HepG2 (cell line): Measurements from ENCODE around the gene NEMF. TPM values are rescaled to one million over a fixed set of nuclear protein-coding genes. Genes with fewer than 3 reads are reported as not detected.

Experiments
- ATAC-seq: fragments of 200-7000 bp; cut with Tn5 transposase; 3 replicates; pipeline ENCODE4 v1.9.1; 2020; ENCODE audit warnings: mild to moderate bottlenecking, moderate library complexity
- BruUV-seq: library from RNA; stranded (reverse); fragments of 400-500 nt; replicated peaks from 2 replicates; lab custom pipeline; 2021; lab: Mats Ljungman, UMichigan
- CTCF ChIA-PET: fragments of 300-600 bp; formaldehyde crosslinking; extraction: SDS; loops from one replicate; lab custom pipeline; 2021; ENCODE audit warnings: low total read pairs, inconsistent platforms, low intra/inter-chr PET ratio; lab: Yijun Ruan, JAX
- POLR2A ChIA-PET: fragments of 350-600 bp; sonication (Branson Sonifier 250); formaldehyde crosslinking; loops from one replicate; lab custom pipeline; 2020; ENCODE audit warnings: antibody characterized with exemption, inconsistent platforms; lab: Yijun Ruan, JAX
- DNase-seq: peaks from one replicate; pipeline ENCODE4 v3.0.0-alpha.2; 2015; ENCODE audit warnings: low spot score
- FAIRE-seq: peaks from 3 replicates; lab custom pipeline; 2011; peaks lifted over from hg19 to GRCh38; lab: Jason Lieb, UNC
- H2AFZ ChIP-seq: one replicate; pipeline ENCODE4 v1.6.1; 2011; ENCODE audit warnings: low read length, inconsistent platforms
- H3K27ac ChIP-seq: fragments of 300-600 bp; 3 replicates; pipeline ENCODE4 v1.8.0; 2011; ENCODE audit warnings: mixed run types, mild to moderate bottlenecking, mixed read lengths, low read length, inconsistent platforms; ENCODE audit not compliant: insufficient read depth; ENCODE audit errors: extremely low read length
- H3K27me3 ChIP-seq, 2 experiments: fragments of 200-600 bp in 1 of 2; 2 replicates in 1 of 2; 3 replicates in 1 of 2; pipeline versions ENCODE4 v1.6.0 to v1.8.0; 2011; ENCODE audit warnings: low read length in 2 of 2, mild to moderate bottlenecking in 2 of 2, moderate library complexity in 2 of 2, inconsistent platforms in 1 of 2; ENCODE audit not compliant: insufficient read depth in 2 of 2, control insufficient read depth in 1 of 2
- H3K36me3 ChIP-seq, 2 experiments: fragments of 200-600 bp in 1 of 2; replicated peaks in 1 of 2; 2 replicates in 1 of 2; 3 replicates in 1 of 2; pipeline versions ENCODE4 v1.5.1 to v1.8.0; 2011; ENCODE audit warnings: low read length in 2 of 2, inconsistent platforms in 1 of 2; ENCODE audit not compliant: insufficient read depth in 2 of 2, control insufficient read depth in 1 of 2
- H3K4me1 ChIP-seq: 2 replicates; pipeline ENCODE4 v1.5.1; 2012; ENCODE audit warnings: low read length, inconsistent platforms; ENCODE audit not compliant: insufficient read depth
- H3K4me2 ChIP-seq: 2 replicates; pipeline ENCODE4 v1.6.0; 2011; ENCODE audit warnings: low read depth, low read length, inconsistent platforms
- H3K4me3 ChIP-seq, 3 experiments: fragments of 200-600 bp in 1 of 3; sonication (generic), shearing (Covaris generic) in 1 of 3; replicated peaks in 1 of 3; 2 replicates each; pipeline ENCODE4 v1.5.1; 2011 to 2016; ENCODE audit warnings: low read length in 3 of 3, inconsistent platforms in 2 of 3, low read depth in 2 of 3, mild to moderate bottlenecking in 2 of 3, control low read depth in 1 of 3, mixed read lengths in 1 of 3; ENCODE audit not compliant: insufficient read depth in 1 of 3
- H3K79me2 ChIP-seq: one replicate; pipeline ENCODE4 v1.6.1; 2011; ENCODE audit warnings: low read length, inconsistent platforms; ENCODE audit not compliant: insufficient read depth
- H3K9ac ChIP-seq: 2 replicates; pipeline ENCODE4 v1.6.0; 2011; ENCODE audit warnings: mild to moderate bottlenecking, low read depth, low read length, inconsistent platforms; ENCODE audit not compliant: insufficient read depth
- H3K9me3 ChIP-seq: 2 replicates; pipeline ENCODE4 v1.5.1; 2012; ENCODE audit warnings: mild to moderate bottlenecking, low read length
- H4K20me1 ChIP-seq: 2 replicates; pipeline ENCODE4 v1.6.0; 2011; ENCODE audit warnings: inconsistent platforms, mild to moderate bottlenecking, low read length, moderate library complexity; ENCODE audit not compliant: insufficient read depth
- ETV5 ChIP-seq: IDR thresholded peaks from 2 replicates; pipeline ENCODE4 v1.6.1; 2018; ENCODE audit warnings: missing biosample characterization, missing genetic modification reagents, inconsistent platforms, borderline replicate concordance
- IKZF5 ChIP-seq: IDR thresholded peaks from 2 replicates; pipeline ENCODE4 v1.6.1; 2018; ENCODE audit warnings: missing genetic modification reagents, mild to moderate bottlenecking, missing compliant biosample characterization
- IRF1 ChIP-seq: sonication (generic); formaldehyde crosslinking; IDR thresholded peaks from 2 replicates; pipeline ENCODE4 v1.4.0; 2020; ENCODE audit warnings: low read depth, mild to moderate bottlenecking, missing genetic modification reagents
- KLF15 ChIP-seq: sonication (generic); formaldehyde crosslinking; IDR thresholded peaks from 2 replicates; pipeline ENCODE4 v1.8.1; 2023; ENCODE audit warnings: borderline replicate concordance, mild to moderate bottlenecking, inconsistent platforms, missing genetic modification reagents, mixed read lengths
- RBAK ChIP-seq: sonication (generic); formaldehyde crosslinking; IDR thresholded peaks from 2 replicates; pipeline ENCODE4 v1.5.1; 2020; ENCODE audit warnings: mild to moderate bottlenecking, missing genetic modification reagents
- TFE3 ChIP-seq: IDR thresholded peaks from 2 replicates; pipeline ENCODE4 v1.6.1; 2016
- ZNF362 ChIP-seq: sonication (generic); formaldehyde crosslinking; IDR thresholded peaks from 2 replicates; pipeline ENCODE4 v1.4.0; 2020; ENCODE audit warnings: missing genetic modification reagents, mild to moderate bottlenecking, borderline replicate concordance
- ZNF468 ChIP-seq: sonication (generic); formaldehyde crosslinking; IDR thresholded peaks from 2 replicates; pipeline ENCODE4 v1.8.0; 2022; ENCODE audit warnings: mild to moderate bottlenecking, moderate library complexity, missing genetic modification reagents
- ZNF557 ChIP-seq: sonication (generic); formaldehyde crosslinking; IDR thresholded peaks from 2 replicates; pipeline ENCODE4 v1.4.0; 2020; ENCODE audit warnings: missing genetic modification reagents
- ZNF570 ChIP-seq: sonication (generic); formaldehyde crosslinking; IDR thresholded peaks from 2 replicates; pipeline ENCODE4 v1.4.0; 2020; ENCODE audit warnings: mild to moderate bottlenecking, missing genetic modification reagents, borderline replicate concordance
- ZNF616 ChIP-seq: sonication (generic); formaldehyde crosslinking; IDR thresholded peaks from 2 replicates; pipeline ENCODE4 v1.5.0; 2020; ENCODE audit warnings: low read depth, mild to moderate bottlenecking, missing genetic modification reagents
- ZSCAN25 ChIP-seq: sonication (generic); formaldehyde crosslinking; IDR thresholded peaks from 2 replicates; pipeline ENCODE4 v1.8.0; 2022; ENCODE audit warnings: mild to moderate bottlenecking, missing genetic modification reagents
- WGBS: methylation state at CpG from one replicate; pipeline ENCODE4 v1.1.6; 2017; ENCODE audit warnings: low lambda C conversion rate; 5-methylcytosine and 5-hydroxymethylcytosine counted together
- in situ Hi-C: cut with HindIII; loops from 2 replicates; pipeline ENCODE4 v1.10.0; 2017; ENCODE audit warnings: low pct_unique_long_range_greater_than_20kb; ENCODE audit not compliant: extremely low pct_ligation_motif_present
- intact Hi-C: fragments of 100-400 bp; cut with micrococcal nuclease; formaldehyde crosslinking; loops from one replicate; pipeline ENCODE4 v1.10.0; 2022; ENCODE audit not compliant: unreplicated experiment
- polyA plus RNA-seq, 8 experiments: library from polyadenylated mRNA; depleted of rRNA in 3 of 8; stranded (reverse) in 7 of 8; unstranded in 1 of 8; fragments of >200 nt; fragmentation: Illumina TruSeq in 4 of 8; extraction: Trizol in 4 of 8; gene quantifications; 2 replicates each; pipeline versions ENCODE4 v1.2.1 to v1.2.3, GENCODE V29; 2011 to 2016; ENCODE audit warnings: low read depth in 4 of 8, missing spikeins in 1 of 8, mixed read lengths in 1 of 8; ENCODE audit not compliant: insufficient read depth in 1 of 8
- total RNA-seq, 5 experiments: library from RNA; depleted of rRNA; stranded (reverse); fragments of >200 nt; fragmentation: Illumina TruSeq; extraction: Trizol; gene quantifications; 2 replicates each; pipeline ENCODE4 v1.2.3, GENCODE V29; 2016; ENCODE audit warnings: low read depth in 1 of 5
- TF ChIP-seq, protein P1 (sequence below): sonication (generic); formaldehyde crosslinking; IDR thresholded peaks from 2 replicates; pipeline ENCODE4 v1.5.0; 2020; ENCODE audit warnings: mild to moderate bottlenecking, missing genetic modification reagents, moderate library complexity

NEMF gene
- total and polyA plus RNA-seq, 2 of the 13 experiments (the other 11 are each of a cell fraction or from before 2014, with no cell fraction given), result 21.3 to 57.9 TPM

DNA sequence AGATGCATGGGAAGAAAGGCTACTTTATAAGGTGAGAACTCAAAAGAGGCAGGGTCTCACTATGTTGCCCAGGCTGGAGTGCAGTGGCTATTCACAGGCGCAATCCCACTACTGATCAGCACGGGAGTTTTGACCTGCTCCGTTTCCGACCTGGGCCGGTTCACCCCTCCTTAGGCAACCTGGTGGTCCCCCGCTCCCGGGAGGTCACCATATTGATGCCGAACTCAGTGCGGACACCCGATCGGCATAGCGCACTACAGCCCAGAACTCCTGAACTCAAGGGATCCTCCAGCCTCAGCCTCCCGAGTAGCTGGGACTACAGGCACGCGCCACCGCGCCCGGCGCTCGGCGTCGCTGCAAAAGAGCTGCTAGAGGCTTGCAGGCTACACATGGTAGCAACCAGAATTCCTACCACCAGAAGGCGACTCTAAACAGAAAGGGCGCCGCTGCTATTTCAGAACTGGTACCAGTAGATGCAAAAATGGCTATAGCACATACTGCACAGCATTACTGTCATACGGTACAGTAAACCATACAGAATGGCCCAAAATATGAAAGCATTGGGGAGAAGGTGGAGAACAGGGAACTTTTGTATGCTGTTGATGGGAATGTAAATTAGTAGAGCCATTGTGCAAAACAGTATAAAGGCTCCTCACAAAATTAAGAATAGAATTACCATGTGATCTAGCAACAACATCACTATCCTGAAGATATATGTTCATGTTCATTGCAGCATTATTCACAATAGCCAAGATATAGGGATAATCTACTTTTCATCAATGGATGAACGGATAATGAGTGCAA is 1.2 kb upstream of the NEMF start:
- Histone ChIP-seq H2AFZ (no peak overlapping the region), H3K27me3 (no peaks in the 10 kb centered on the region; a peak in 1 of 5 replicates), H3K4me1 (peaks cover 19% of the 10 kb centered on the region), H3K36me3 (peaks cover 0 to 13% of the 10 kb centered on the region in 2 experiments; a peak in 3 of 5 replicates), H4K20me1 (no peaks in the 10 kb centered on the region), H3K27ac (peak overlapping the region; percentile 89), H3K4me3 (peak overlapping the region; percentile 95 to 97 (median 96)), H3K79me2 (peaks cover 36% of the 10 kb centered on the region), H3K9ac (no peak overlapping the region), H3K9me3 (no peaks in the 10 kb centered on the region), H3K4me2 (peak overlapping the region; percentile 89)
- ATAC-seq (peak; percentile 92), FAIRE-seq (peak; percentile 44), DNase-seq (peak; percentile 86)
- ChIA-PET POLR2A (interaction anchor here (0.6 to 3.0 kb wide), 9 partner anchors 9 to 985 kb away, joined by 3 to 17 read pairs (median 6); partner anchors contain the start of genes ARF6, MGAT2, RPL36AL and VCPKMT), CTCF (interaction anchor here (0.6 to 3.7 kb wide), 4 partner anchors 9 to 679 kb away, joined by 3 to 40 read pairs (median 5); no protein-coding TSS in a partner anchor)
- 14% methylated on average over 6 of the region's 27 CpGs for WGBS
- in situ Hi-C loops (loop anchor here (25.0 kb wide), 2 partner anchors 384 to 684 kb away; partner anchors contain the start of genes MAP4K5 and SOS2), intact Hi-C loops (loop anchor here (1.0 to 5.0 kb wide), 2 partner anchors 9 to 161 kb away; partner anchors contain the start of gene KLHDC1)
- BruUV-seq, result no TSS peak
- TF ChIP-seq ZNF468 (CRISPR knock-in tag) (no peak), IRF1 (CRISPR knock-in tag) (no peak), KLF15 (no peak), ZNF616 (no peak), ETV5 (CRISPR knock-in tag) (no peak), ZSCAN25 (no peak), RBAK (CRISPR knock-in tag) (no peak), TFE3 (CRISPR knock-in tag) (no peak), ZNF362 (CRISPR knock-in tag) (no peak; the same call in 1 of the 2 replicates), ZNF570 (no peak), IKZF5 (CRISPR knock-in tag) (peak; percentile 80), ZNF557 (CRISPR knock-in tag) (peak; percentile 71; the same call in 1 of the 2 replicates)
- TF ChIP-seq, protein P1, sequence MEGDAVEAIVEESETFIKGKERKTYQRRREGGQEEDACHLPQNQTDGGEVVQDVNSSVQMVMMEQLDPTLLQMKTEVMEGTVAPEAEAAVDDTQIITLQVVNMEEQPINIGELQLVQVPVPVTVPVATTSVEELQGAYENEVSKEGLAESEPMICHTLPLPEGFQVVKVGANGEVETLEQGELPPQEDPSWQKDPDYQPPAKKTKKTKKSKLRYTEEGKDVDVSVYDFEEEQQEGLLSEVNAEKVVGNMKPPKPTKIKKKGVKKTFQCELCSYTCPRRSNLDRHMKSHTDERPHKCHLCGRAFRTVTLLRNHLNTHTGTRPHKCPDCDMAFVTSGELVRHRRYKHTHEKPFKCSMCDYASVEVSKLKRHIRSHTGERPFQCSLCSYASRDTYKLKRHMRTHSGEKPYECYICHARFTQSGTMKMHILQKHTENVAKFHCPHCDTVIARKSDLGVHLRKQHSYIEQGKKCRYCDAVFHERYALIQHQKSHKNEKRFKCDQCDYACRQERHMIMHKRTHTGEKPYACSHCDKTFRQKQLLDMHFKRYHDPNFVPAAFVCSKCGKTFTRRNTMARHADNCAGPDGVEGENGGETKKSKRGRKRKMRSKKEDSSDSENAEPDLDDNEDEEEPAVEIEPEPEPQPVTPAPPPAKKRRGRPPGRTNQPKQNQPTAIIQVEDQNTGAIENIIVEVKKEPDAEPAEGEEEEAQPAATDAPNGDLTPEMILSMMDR (CRISPR knock-in tag), result peak; percentile 93
